Mesothelial cell of epicardium (in vitro differentiated cells): Measurements from ENCODE around the gene IGF2R. TPM values are rescaled to one million over a fixed set of nuclear protein-coding genes. Genes with fewer than 3 reads are reported as not detected.

Source experiments
- DNase-seq, 2 experiments: peaks; one replicate each; pipeline ENCODE4 v3.0.0; 2021; ENCODE audit warnings: low spot score in 2 of 2; ENCODE audit not compliant: unreplicated experiment in 2 of 2
- H3K27ac Mint-ChIP-seq: 2 replicates; pipeline ENCODE4 v1.8.0; 2021; ENCODE audit warnings: mixed read lengths
- H3K27me3 Mint-ChIP-seq: 2 replicates; pipeline ENCODE4 v1.8.0; 2021; ENCODE audit warnings: low read depth, mixed read lengths
- H3K36me3 Mint-ChIP-seq: 2 replicates; pipeline ENCODE4 v1.8.0; 2021; ENCODE audit warnings: mixed read lengths
- H3K4me1 Mint-ChIP-seq: 2 replicates; pipeline ENCODE4 v1.8.0; 2021; ENCODE audit warnings: mixed read lengths
- H3K4me3 Mint-ChIP-seq: 2 replicates; pipeline ENCODE4 v1.8.0; 2021; ENCODE audit warnings: mild to moderate bottlenecking, moderate library complexity, mixed read lengths
- H3K9me3 Mint-ChIP-seq: 2 replicates; pipeline ENCODE4 v1.8.0; 2021; ENCODE audit warnings: mixed read lengths
- total RNA-seq: library from RNA; stranded (reverse); gene quantifications from 3 replicates; pipeline ENCODE4 v1.2.1, GENCODE V29; 2021
- TF ChIP-seq, protein P1 (sequence below): fragments of 200-600 bp; sonication (generic); IDR thresholded peaks from one replicate; pipeline ENCODE4 v1.5.0; 2021; ENCODE audit warnings: antibody characterized with exemption; ENCODE audit not compliant: unreplicated experiment

IGF2R gene
- total RNA-seq, 1 donor from 2014 or later, result 112 TPM

DNA sequence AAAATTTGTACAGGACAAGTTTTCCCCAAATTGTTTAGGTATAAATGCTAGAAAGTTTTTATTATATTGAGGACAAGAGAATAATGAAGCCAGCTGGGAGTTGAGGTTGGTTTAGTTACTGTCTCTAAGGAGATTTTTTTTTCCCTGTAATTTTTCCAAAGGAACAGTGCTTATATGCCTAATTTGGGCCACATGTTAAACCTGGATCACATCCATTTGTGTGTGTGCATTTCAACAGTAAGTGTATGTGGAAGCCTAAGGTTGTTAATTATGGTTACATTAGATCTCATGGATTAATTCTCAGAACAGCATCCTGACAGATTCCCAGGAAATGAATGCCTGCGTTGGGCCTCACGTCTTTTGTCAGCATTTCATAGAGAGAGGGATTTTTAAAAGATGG lies 4.5 kb downstream of the IGF2R start:
- DNase-seq, result no peak
- TF ChIP-seq, protein P1, sequence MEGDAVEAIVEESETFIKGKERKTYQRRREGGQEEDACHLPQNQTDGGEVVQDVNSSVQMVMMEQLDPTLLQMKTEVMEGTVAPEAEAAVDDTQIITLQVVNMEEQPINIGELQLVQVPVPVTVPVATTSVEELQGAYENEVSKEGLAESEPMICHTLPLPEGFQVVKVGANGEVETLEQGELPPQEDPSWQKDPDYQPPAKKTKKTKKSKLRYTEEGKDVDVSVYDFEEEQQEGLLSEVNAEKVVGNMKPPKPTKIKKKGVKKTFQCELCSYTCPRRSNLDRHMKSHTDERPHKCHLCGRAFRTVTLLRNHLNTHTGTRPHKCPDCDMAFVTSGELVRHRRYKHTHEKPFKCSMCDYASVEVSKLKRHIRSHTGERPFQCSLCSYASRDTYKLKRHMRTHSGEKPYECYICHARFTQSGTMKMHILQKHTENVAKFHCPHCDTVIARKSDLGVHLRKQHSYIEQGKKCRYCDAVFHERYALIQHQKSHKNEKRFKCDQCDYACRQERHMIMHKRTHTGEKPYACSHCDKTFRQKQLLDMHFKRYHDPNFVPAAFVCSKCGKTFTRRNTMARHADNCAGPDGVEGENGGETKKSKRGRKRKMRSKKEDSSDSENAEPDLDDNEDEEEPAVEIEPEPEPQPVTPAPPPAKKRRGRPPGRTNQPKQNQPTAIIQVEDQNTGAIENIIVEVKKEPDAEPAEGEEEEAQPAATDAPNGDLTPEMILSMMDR, result no peak
- no peaks in the 10 kb centered on the region for H3K27me3 Mint-ChIP-seq
- peaks cover 57% of the 10 kb centered on the region for H3K4me1 Mint-ChIP-seq
- peak overlapping the region; percentile 21 for H3K27ac Mint-ChIP-seq
- no peaks in the 10 kb centered on the region for H3K9me3 Mint-ChIP-seq
- no peaks in the 10 kb centered on the region for H3K36me3 Mint-ChIP-seq
- H3K4me3 Mint-ChIP-seq, result no peak overlapping the region

DNA sequence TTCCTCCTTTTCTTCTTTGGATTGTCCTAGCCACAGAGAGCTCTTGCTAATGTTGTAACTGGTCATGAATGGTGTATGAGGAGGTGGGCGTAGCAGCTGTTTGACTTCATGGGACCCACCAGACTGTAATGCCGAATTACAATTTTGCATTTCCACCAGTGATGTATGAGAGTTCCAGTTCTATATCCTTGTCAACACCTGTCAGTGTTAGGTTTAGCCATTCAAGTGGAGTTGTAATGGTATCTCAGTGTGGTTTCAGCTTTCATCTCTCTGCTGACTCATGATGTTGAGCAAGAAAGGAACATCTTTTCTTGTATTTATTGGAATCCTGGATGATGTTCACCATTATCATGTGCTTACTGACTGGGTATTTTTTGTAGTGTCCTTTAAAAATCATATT lies 5.1 kb downstream of the IGF2R start:
- DNase-seq, result no peak
- TF ChIP-seq, protein P1, result no peak
- no peaks in the 10 kb centered on the region for H3K36me3 Mint-ChIP-seq
- no peak overlapping the region for H3K4me3 Mint-ChIP-seq
- peaks cover 62% of the 10 kb centered on the region for H3K4me1 Mint-ChIP-seq
- no peaks in the 10 kb centered on the region for H3K9me3 Mint-ChIP-seq
- no peak overlapping the region for H3K27ac Mint-ChIP-seq
- no peaks in the 10 kb centered on the region for H3K27me3 Mint-ChIP-seq

DNA sequence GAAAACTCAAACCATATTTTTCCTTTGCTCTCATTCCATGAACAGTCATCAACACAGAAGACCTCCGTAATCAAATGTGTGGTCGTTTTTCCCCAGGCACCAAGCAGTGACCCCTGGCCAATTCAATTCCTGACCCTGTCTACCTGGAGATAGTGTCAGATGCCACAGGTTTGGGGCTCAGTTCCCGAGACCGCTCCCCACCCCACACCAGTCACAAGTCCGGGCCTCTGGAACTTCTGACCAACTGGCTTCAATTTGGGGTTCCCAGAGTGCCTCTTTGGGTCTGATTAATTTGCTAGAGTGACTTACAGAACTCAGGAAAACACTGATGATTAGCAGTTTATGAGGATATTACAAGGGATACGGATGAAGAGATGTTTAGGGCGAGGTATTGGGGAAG lies 6.0 kb downstream of the IGF2R start:
- DNase-seq, result no peak
- Mint-ChIP-seq H3K4me1 (peaks cover 65% of the 10 kb centered on the region), H3K27me3 (no peaks in the 10 kb centered on the region), H3K27ac (no peak overlapping the region), H3K9me3 (no peaks in the 10 kb centered on the region), H3K36me3 (no peaks in the 10 kb centered on the region), H3K4me3 (no peak overlapping the region)
- TF ChIP-seq, protein P1, result no peak

DNA sequence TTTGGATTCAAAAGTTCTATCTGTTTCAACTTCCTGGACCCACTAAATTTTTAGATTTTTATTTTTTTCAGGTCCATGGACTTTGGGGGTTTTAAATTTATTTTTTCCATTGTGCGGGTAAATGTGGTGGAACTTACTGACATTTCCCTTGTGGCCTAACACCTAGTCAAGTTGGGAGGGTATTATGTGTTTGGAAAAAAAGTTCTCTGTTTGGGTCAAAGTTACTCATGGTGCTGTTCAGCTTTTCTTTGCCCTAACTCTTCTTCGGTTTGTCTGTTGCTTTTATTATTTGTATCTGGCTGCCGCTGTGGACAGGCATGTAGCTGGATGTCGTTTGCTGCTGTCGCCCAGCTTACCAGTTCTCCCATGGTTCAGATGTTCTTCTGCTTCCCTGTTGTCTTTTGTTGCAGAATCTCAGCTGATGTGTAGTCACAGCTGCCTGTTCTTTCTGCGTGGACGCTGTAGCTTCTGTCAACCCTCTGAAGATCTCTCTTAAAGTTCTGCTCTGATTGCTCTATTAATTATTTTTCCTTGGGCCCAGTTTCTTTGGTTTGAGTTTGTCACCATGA lies 7.9 kb downstream of the IGF2R start:
- TF ChIP-seq, protein P1, result no peak
- Mint-ChIP-seq H3K36me3 (no peaks in the 10 kb centered on the region), H3K4me3 (no peak overlapping the region), H3K4me1 (peaks cover 60% of the 10 kb centered on the region), H3K27me3 (no peaks in the 10 kb centered on the region), H3K9me3 (no peaks in the 10 kb centered on the region), H3K27ac (peak overlapping the region; percentile 67)
- no peak for DNase-seq

DNA sequence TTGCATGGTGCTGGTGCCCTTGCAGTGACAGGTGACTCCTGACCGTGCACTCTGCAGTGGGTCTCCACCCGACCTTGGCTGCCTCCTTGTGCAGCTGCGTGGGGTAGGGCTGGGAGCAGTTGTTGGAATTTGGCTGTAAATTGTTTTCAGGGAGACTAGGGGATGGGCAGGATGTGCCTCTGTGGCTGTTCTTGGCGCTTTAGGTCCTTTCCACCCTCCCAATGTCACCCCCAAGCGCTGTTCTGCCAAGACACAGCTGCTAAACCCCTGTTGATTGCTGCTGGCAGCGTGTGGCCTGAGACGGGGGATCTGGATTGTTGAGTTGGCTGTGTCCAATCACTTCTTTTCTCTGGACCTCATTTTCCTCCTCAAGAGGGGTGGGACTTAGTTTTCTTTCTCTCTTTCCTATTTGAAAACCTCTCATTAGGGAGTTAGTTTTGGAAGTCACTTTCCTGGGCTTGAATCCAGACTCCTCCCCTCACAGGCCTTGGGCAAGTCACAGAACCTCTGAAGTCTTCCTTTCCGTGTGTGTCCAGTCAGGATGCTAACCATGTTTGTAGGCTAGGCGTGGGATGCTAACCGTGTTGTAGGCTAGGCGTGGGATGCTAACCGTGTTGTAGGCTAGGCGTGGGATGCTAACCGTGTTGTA lies 8.5 kb downstream of the IGF2R start:
- H3K9me3 Mint-ChIP-seq, result no peaks in the 10 kb centered on the region
- H3K4me1 Mint-ChIP-seq, result peaks cover 62% of the 10 kb centered on the region
- DNase-seq, result no peak
- no peaks in the 10 kb centered on the region for H3K36me3 Mint-ChIP-seq
- peak overlapping the region; percentile 67 for H3K27ac Mint-ChIP-seq
- H3K4me3 Mint-ChIP-seq, result no peak overlapping the region
- no peaks in the 10 kb centered on the region for H3K27me3 Mint-ChIP-seq
- TF ChIP-seq, protein P1, result no peak
